Stimulated activated CD4-positive, alpha-beta T cell treated with anti-CD3 and anti-CD28 coated beads, TNF-alpha, amount 100 ng/mL, for 4 hours (primary cell): ENCODE measurements around the gene ZNF581.

Source experiments
- DNase-seq, 3 experiments: peaks; one replicate each; pipeline ENCODE4 v3.0.0-alpha.2; 2020; ENCODE audit warnings: low read depth in 3 of 3

The ZNF581 gene

GRCh38 chr19:55666343-55667005, 23.0 kb downstream of the ZNF581 start:
- no peak for DNase-seq

GRCh38 chr19:55667006-55667381, 23.5 kb downstream of the ZNF581 start:
- no peak for DNase-seq

GRCh38 chr19:55667511-55667910, 24.1 kb downstream of the ZNF581 start:
- no peak for DNase-seq

GRCh38 chr19:55667958-55668357, 24.5 kb downstream of the ZNF581 start:
- DNase-seq = no peak

DNA sequence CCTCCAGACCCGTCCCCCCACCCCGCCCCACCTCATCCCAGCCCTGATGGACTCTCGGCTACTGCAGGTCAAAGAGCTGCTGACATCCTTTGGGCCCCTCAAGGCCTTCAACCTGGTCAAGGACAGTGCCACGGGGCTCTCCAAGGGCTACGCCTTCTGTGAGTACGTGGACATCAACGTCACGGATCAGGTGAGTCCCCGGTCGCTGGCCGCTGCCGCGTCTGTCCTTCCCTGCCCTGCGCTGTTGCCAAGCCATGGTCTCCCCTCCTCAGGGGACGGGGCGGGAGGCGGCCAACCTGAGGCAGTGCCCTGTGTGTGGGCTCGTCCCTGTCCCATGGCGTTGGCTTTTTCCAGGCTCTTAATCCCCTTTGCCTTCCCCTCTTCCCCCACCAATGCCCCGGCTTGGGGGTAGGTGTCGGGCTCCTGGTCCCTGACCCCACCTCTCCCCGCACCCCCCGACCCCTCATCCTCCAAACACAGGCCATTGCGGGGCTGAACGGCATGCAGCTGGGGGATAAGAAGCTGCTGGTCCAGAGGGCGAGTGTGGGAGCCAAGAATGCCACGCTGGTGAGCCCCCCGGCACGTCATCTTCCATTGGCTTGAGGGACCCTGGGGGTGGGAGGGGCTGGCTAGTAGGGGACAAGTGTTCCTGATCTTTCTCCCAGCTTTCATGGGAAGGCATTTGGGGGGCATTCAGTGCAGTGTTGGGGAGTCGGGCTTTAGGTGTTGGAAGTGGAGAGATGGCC, 25.3 kb downstream of the ZNF581 start:
- no peak for DNase-seq

DNA sequence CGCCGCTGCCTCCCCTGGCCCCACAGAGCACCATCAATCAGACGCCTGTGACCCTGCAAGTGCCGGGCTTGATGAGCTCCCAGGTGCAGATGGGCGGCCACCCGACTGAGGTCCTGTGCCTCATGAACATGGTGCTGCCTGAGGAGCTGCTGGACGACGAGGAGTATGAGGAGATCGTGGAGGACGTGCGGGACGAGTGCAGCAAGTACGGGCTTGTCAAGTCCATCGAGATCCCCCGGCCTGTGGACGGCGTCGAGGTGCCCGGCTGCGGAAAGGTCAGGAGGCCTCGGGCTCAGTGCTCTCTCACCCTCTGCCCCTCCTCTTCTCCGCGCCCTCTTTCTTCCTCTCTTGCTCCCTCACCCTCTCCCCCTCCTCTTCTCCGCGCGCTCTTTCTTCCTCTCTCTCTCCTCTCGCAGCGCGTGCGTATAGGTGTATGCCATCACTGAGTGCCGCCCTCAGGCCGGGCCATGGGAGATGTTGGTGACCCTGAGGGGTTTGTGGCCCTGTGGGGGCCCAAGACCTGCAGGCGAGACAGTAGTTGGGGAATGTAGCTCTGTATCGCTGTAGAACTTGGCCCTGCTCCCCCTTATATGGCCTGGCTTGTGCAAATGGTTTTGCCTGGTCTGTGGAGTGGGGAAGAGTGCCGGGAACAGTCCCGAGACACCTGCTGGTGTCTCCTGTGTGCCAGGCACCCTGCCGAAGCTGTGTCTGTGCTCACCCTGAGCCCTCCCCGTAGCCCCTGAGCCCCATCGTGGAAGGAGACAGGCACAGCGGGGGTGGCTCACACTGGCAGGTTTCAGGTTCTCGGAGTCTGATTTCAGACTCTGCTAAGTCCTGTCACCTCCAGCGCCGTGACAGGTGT, 26.2 kb downstream of the ZNF581 start:
- DNase-seq = no peak

GRCh38 chr19:55670280-55671053, 27.0 kb downstream of the ZNF581 start:
- DNase-seq = no peak

GRCh38 chr19:55671054-55671378, 27.6 kb downstream of the ZNF581 start:
- DNase-seq = no peak

DNA sequence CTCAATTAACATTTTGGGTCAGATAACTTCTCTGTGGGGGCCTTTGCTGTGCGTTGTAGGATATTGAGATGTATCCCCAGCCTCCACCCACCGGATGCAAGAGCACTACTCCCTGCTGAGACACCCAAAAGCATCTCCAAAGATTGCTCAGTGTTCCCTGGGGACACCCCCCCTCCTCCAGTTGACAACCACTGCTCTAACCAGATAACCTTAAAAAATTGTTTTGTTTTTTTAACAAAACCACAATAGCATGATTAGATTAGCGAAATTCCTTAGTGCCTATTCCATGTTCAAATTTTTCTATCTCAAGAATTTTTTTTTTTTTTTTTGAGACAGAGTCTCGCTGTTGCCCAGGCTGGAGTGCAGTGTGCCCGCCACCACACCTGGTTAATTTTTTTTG, 29.0 kb downstream of the ZNF581 start:
- no peak for DNase-seq

- DNase-seq = no peak
Observed at GRCh38 chr19:55673465-55673864, 30.0 kb downstream of the ZNF581 start.

- no peak for DNase-seq
Observed at GRCh38 chr19:55673889-55674288, 30.4 kb downstream of the ZNF581 start.

- no peak for DNase-seq
Observed at GRCh38 chr19:55674459-55674840, 31.0 kb downstream of the ZNF581 start.

DNA sequence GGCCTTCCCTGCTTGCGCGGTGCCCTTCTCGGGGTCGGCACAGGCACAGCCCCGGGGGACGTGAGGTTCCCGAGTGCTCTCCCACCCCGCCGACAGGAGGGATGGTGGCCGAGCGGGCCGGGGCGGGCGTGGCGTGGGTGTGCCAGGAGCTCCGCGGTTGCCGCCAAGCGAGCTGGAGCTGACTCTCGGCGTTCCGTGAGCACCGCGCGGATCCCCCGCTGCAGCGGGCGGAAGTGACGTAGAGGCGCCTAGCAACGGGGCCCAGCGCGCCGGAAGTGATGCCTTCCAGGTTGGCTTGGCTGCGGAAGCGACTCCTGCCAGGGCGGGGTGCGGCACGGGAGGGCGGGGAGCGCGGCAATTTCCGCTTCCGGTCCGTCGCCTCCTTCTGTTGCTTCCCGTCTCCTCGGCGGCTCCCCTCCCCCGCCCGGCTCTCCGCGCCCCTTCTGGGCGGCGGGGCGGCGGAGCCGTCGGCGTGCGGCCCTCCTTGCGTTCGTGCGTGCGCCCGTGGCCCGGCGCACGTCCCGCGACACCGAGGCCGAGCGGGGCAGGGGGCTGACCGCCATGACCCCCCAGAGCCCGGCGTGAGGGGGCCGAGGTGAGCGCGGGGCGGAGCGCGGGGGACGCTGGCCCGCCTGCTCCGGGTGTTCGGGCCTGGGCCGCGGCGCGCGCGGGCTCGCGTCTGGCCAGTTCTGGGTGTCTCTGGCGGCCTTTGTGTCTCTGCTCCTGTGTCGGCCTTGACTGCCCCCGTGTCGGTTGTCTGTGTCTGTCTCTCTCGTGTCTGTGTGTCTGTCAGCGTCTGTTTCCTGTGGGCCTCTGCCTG, 31.6 kb downstream of the ZNF581 start, which contains the start of gene EPN1:
Gene EPN1 (plus strand): TSS at position 386 of the 820 bp plus-strand sequence. CDS start 3,402 bp downstream, outside the sequence.
- peak; percentile 94 to 95 (median 94) for DNase-seq

DNA sequence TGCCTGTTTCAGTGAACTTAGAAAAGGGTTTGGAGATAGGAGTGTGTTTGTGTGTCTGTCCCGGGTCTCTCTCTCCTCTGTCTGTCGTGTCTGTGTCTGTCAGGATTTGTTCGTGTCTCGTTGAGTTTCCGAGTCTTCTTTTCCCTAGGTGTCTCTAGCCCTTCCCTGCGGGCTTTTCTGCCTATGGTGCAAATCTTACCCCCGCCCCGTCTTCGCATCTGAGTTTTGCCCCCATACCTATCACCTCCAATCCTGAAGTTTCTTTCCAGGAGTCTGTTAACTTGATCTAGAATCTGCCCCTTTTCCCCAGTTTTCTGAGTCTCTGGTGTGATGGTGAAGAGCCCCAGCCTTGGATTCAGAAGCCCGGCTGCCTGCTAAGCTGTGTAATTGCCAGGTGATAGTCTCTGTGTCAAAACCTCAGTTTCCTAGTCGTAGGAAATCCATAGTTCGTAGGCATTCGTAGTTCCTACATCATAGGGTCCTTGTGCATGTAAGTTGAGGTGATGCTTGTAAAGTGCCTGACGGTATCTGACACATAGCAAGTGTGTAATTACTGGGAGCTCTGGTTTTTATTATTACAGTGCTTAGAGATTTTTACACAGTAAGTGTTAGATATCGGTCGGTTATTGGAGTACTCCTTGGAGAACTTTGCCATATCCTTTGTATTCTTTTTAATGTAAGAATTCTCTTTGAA, 32.4 kb downstream of the ZNF581 start:
- no peak for DNase-seq

- no peak for DNase-seq
Observed at GRCh38 chr19:55676383-55676782, 32.9 kb downstream of the ZNF581 start.

DNA sequence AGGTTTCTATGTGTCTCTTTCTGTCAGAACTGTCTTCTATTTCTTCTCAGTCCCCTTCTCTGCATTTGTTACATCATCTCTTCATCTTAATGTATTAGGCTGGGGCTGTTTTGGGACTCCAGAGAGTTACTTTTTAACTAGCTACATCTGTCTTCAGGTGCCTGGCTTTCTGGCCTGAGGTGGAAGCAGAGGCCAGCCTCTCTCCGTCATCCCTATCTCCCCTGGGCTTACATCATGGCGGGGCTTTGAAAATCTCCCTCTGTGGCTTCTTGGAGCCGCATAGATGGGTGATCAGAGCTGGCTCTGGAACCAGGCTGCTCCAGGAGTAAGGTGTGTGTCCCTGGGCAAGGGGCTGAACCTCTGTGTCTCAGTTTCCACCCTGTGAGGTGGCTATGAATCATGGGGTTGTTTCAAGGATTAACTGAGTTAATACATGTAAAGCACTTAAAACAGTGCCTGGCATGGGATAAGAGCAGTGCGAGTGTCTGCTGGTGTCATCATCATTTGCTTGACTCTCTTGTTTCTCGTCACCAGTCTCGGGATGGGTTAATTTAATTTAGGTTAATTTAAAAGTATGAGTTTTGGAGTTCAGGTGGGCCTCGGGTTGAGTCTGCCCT, 33.5 kb downstream of the ZNF581 start:
- no peak for DNase-seq

GRCh38 chr19:55677572-55678028, 34.2 kb downstream of the ZNF581 start:
- no peak for DNase-seq

DNA sequence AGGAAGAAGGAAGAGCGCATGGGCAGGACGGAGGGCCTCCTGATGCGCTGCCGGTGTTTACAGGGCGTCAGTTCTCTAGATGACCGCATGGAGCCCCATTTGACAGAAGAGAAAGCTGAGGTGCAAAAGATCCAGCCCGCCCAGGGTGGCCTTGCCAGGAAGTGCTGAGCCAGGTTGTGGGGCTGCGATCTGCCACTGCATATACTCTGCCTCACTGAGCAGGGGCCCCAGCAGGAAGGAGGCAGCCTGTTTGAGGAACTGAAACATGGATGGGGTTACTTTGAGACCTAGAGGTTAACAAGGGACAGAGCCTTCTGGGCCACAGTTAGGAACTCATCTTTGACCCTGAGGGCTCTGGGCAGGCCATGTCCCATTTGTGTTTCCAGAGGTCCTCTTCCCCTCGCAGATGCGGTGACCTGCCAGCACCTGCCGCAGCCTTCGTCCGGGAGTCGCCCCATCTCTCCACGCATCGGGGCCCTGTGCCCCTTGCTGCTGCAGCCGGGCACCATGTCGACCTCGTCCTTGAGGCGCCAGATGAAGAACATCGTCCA, 34.7 kb downstream of the ZNF581 start:
- no peak for DNase-seq
